ENCODE data around the gene CDK14.
"Not testable (repeated sequence)": the region's sequence is repeated elsewhere in the genome, so short reads cannot be mapped to it uniquely, and the experiment has no call there.

CDK14 gene

DNA sequence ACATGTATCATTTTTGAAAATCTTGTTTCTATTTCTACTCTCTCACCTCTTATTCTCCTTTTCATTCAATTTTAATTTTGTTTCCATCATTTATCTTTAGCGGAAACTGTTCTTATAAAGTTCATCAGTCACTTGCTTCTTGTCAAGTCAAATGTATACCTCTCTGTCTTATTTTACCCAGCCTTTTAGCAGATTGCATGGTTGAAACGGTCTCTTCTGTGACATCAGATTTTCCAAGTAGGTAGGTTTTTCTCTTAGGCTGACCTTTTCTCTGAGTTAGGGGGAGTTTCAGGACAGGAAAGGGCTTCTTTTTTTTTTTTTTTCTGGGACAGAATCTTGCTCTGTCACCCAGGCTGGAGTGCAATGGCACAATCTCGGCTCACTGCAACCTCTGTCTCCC lies 195.5 kb downstream of the CDK14 start:
- ChIA-PET CTCF (interaction anchor here (2.0 kb wide), 1 partner anchor 62 kb away, joined by 4 read pairs; no protein-coding TSS in a partner anchor), POLR2A (no interaction called here)
- DNase-seq (ENCODE audit: extremely low spot score) = no peak
- no peak for TF ChIP-seq CTCF (IDR thresholded peaks at IDR 0.05; ENCODE audit: control extremely low read depth, extremely low read depth, low read depth, missing control alignments)

- no peak for TF ChIP-seq CTCF (IDR thresholded peaks at IDR 0.05; ENCODE audit: control extremely low read depth, extremely low read depth, low read depth, missing control alignments)
- POLR2A ChIA-PET = no interaction called here
- CTCF ChIA-PET = no interaction called here
- DNase-seq (ENCODE audit: extremely low spot score) = no peak
Measured at GRCh38 chr7:90792301-90792700, 196.2 kb downstream of the CDK14 start.

GRCh38 chr7:90794234-90794633 lies 198.1 kb downstream of the CDK14 start:
- POLR2A ChIA-PET; CTCF ChIA-PET; DNase-seq (ENCODE audit: extremely low spot score): not testable (repeated sequence)

DNA sequence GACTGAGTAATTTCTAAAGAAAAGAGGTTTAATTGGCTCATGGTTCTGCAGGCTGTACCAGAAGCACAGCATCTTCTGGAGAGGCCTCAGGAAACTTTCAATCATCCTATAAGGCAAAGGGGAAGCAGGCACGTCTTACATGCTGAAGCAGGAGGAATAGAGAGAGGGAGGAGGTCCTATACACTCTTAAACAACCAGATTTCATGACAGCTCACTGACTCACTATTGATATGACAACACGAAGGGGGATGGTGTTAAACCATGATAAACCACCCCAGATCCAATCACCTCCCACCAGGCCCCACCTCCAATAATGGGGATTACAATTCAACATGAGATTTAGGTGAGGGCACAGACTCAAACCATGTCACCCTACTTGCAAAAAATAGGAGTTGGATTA lies 201.5 kb downstream of the CDK14 start:
- no peak for TF ChIP-seq CTCF (IDR thresholded peaks at IDR 0.05; ENCODE audit: control extremely low read depth, extremely low read depth, low read depth, missing control alignments)
- DNase-seq (ENCODE audit: extremely low spot score) = no peak
- ChIA-PET POLR2A (no interaction called here), CTCF (interaction anchor here (1.0 kb wide), 1 partner anchor 32 kb away, joined by 3 read pairs; no protein-coding TSS in a partner anchor)

- DNase-seq (ENCODE audit: extremely low spot score) = no peak
- no peak for TF ChIP-seq CTCF (IDR thresholded peaks at IDR 0.05; ENCODE audit: control extremely low read depth, extremely low read depth, low read depth, missing control alignments)
- ChIA-PET POLR2A (no interaction called here), CTCF (interaction anchor here (0.8 to 1.0 kb wide), 2 partner anchors 9 kb away, joined by 3 read pairs; no protein-coding TSS in a partner anchor)
Measured at GRCh38 chr7:90804370-90804769, 208.2 kb downstream of the CDK14 start.

GRCh38 chr7:90815552-90815951 lies 219.4 kb downstream of the CDK14 start:
- DNase-seq (ENCODE audit: extremely low spot score); POLR2A ChIA-PET: not testable (repeated sequence)
- CTCF ChIA-PET = interaction anchor here (1.0 to 1.7 kb wide), 2 partner anchors 9 to 19 kb away, joined by 3 to 5 read pairs; no protein-coding TSS in a partner anchor

DNA sequence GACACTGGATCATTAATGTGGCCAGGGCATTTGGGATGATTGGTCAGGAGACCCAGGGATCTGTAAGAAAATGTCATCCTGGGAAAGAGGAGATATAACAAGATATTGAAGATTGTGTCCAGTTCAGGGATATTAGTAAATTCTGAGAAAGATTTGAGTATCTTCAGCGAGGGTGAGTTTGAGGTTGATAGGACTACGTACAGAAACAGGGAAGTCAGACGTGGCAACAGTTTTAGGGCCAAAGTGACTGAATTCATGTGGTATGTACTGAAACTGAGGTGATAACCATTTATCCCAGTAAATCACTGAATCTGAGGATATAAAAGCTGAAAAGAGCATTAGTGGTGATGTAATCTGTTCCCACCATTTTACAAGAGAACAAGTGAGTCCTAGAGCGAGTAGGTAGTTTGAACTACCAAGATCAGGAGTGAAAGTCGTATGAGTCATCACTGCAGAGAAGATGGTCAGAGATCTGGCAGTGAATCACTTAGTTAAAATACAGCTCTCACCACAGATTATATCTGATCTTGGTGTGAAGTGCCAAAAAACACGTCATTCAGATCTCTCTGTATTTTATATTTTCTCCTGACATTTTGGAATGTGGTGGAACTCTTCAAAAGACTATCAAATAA lies 220.5 kb downstream of the CDK14 start:
- ChIA-PET POLR2A (no interaction called here), CTCF (no interaction called here)

More for the DNA sequence above, 220.5 kb downstream of the CDK14 start:
- TF ChIP-seq CTCF (IDR thresholded peaks at IDR 0.05; ENCODE audit: control extremely low read depth, extremely low read depth, low read depth, missing control alignments) = no peak
- peak; percentile 53 for DNase-seq (ENCODE audit: extremely low spot score)

Data from GM10248 (cell line).